ENCODE results near the gene LRRC53.

LRRC53 gene

GRCh38 chr1:74530892-74531291, 18.5 kb upstream of the LRRC53 start:
- H3K9me3 ChIP-seq (replicated peaks; ENCODE audit: insufficient read depth, low read length) = no peaks in the 10 kb centered on the region
- H3K9ac ChIP-seq (ENCODE audit: low read length) = no peak overlapping the region
- H3K4me2 ChIP-seq (ENCODE audit: low read depth, low read length) = no peak overlapping the region
- no peak overlapping the region for H3K4me3 ChIP-seq (ENCODE audit: low read length)
- H4K20me1 ChIP-seq (ENCODE audit: insufficient read depth, low read length) = no peaks in the 10 kb centered on the region
- H3F3A ChIP-seq (ENCODE audit: insufficient read depth, low read length) = no peaks in the 10 kb centered on the region
- H3K27me3 ChIP-seq (replicated peaks; ENCODE audit: insufficient read depth, low read length) = no peaks in the 10 kb centered on the region
- H3K9me2 ChIP-seq (replicated peaks; ENCODE audit: insufficient read depth, low read length) = no peaks in the 10 kb centered on the region
- TF ChIP-seq EZH2phosphoT487 (IDR thresholded peaks at IDR 0.05; ENCODE audit: low read length) (no peak), EZH2 (optimal IDR thresholded peaks at IDR 0.05; ENCODE audit: low read depth, low read length) (no peak)
- TF ChIP-seq, protein P1, sequence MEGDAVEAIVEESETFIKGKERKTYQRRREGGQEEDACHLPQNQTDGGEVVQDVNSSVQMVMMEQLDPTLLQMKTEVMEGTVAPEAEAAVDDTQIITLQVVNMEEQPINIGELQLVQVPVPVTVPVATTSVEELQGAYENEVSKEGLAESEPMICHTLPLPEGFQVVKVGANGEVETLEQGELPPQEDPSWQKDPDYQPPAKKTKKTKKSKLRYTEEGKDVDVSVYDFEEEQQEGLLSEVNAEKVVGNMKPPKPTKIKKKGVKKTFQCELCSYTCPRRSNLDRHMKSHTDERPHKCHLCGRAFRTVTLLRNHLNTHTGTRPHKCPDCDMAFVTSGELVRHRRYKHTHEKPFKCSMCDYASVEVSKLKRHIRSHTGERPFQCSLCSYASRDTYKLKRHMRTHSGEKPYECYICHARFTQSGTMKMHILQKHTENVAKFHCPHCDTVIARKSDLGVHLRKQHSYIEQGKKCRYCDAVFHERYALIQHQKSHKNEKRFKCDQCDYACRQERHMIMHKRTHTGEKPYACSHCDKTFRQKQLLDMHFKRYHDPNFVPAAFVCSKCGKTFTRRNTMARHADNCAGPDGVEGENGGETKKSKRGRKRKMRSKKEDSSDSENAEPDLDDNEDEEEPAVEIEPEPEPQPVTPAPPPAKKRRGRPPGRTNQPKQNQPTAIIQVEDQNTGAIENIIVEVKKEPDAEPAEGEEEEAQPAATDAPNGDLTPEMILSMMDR (IDR thresholded peaks at IDR 0.05; ENCODE audit: low read length) = no peak
- no peak overlapping the region for H3K27ac ChIP-seq (ENCODE audit: low read length)
- H3K36me3 ChIP-seq (replicated peaks; ENCODE audit: insufficient read depth, low read length) = no peaks in the 10 kb centered on the region
- H3K4me1 ChIP-seq (ENCODE audit: low read length) = no peaks in the 10 kb centered on the region
- H3K79me2 ChIP-seq (ENCODE audit: low read length) = no peaks in the 10 kb centered on the region
- no peak for DNase-seq
- no peak overlapping the region for H2AFZ ChIP-seq (ENCODE audit: low read length)

DNA sequence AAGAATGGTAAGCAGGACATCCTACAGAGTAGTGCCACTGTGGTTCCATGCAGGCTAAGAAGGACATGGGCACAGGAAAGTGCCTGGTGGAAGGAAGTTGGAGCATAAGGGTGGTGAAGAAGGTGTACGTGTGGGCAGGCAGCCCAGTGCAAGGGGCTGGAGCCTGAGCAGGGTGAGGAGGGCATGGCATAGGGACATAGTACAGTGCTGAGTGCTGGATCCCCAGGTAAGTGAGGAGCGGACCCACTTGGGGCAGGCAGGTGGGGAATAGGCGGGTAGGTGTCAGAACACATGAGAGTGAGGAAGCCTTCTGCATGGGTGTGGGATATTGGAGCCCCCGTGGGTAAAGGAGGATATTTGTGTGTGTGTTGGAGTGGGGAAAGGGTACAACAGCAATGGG, 15.7 kb upstream of the LRRC53 start:
- Histone ChIP-seq H3K9me2 (replicated peaks; ENCODE audit: insufficient read depth, low read length) (no peaks in the 10 kb centered on the region), H3K4me3 (ENCODE audit: low read length) (no peak overlapping the region), H3K36me3 (replicated peaks; ENCODE audit: insufficient read depth, low read length) (no peaks in the 10 kb centered on the region), H3K27ac (ENCODE audit: low read length) (no peak overlapping the region), H3K79me2 (ENCODE audit: low read length) (no peaks in the 10 kb centered on the region), H3K4me1 (ENCODE audit: low read length) (no peaks in the 10 kb centered on the region), H3K9ac (ENCODE audit: low read length) (no peak overlapping the region), H4K20me1 (ENCODE audit: insufficient read depth, low read length) (no peaks in the 10 kb centered on the region), H3K27me3 (replicated peaks; ENCODE audit: insufficient read depth, low read length) (no peaks in the 10 kb centered on the region), H3K9me3 (replicated peaks; ENCODE audit: insufficient read depth, low read length) (no peaks in the 10 kb centered on the region), H2AFZ (ENCODE audit: low read length) (no peak overlapping the region), H3F3A (ENCODE audit: insufficient read depth, low read length) (no peaks in the 10 kb centered on the region), H3K4me2 (ENCODE audit: low read depth, low read length) (no peak overlapping the region)
- DNase-seq = no peak
- TF ChIP-seq EZH2phosphoT487 (IDR thresholded peaks at IDR 0.05; ENCODE audit: low read length) (no peak), EZH2 (optimal IDR thresholded peaks at IDR 0.05; ENCODE audit: low read depth, low read length) (no peak)
- TF ChIP-seq, protein P1 (IDR thresholded peaks at IDR 0.05; ENCODE audit: low read length) = no peak

DNA sequence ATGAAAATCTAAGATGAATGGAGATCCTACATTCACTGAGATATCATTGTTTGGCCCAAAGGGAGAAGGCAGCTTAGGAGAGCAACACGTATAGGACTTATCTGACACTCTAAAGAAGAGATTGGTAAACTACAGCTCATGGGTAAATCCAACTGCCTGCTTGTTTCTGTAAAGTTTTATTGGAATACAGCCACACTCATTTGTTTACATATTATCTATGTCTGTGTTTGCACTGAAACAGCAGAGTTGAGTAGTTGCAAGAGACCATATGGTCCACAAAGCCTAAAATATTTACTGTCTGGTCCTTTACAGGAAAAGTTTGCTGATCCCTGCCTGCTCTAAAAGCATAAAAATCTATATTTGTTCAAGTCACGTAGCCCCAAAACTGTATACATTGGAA, 14.3 kb upstream of the LRRC53 start:
- TF ChIP-seq, protein P1 (IDR thresholded peaks at IDR 0.05; ENCODE audit: low read length) = no peak
- TF ChIP-seq EZH2 (optimal IDR thresholded peaks at IDR 0.05; ENCODE audit: low read depth, low read length) (no peak), EZH2phosphoT487 (IDR thresholded peaks at IDR 0.05; ENCODE audit: low read length) (no peak)
- no peak overlapping the region for H3K27ac ChIP-seq (ENCODE audit: low read length)
- no peak for DNase-seq

More for the DNA sequence above, 14.3 kb upstream of the LRRC53 start:
- H3K9me2 ChIP-seq (replicated peaks; ENCODE audit: insufficient read depth, low read length) = no peaks in the 10 kb centered on the region
- H3K36me3 ChIP-seq (replicated peaks; ENCODE audit: insufficient read depth, low read length) = no peaks in the 10 kb centered on the region
- H3K4me3 ChIP-seq (ENCODE audit: low read length) = no peak overlapping the region
- no peak overlapping the region for H3K4me2 ChIP-seq (ENCODE audit: low read depth, low read length)
- no peaks in the 10 kb centered on the region for H3K27me3 ChIP-seq (replicated peaks; ENCODE audit: insufficient read depth, low read length)
- no peaks in the 10 kb centered on the region for H3K4me1 ChIP-seq (ENCODE audit: low read length)
- no peak overlapping the region for H3K9ac ChIP-seq (ENCODE audit: low read length)
- no peaks in the 10 kb centered on the region for H4K20me1 ChIP-seq (ENCODE audit: insufficient read depth, low read length)
- no peaks in the 10 kb centered on the region for H3K79me2 ChIP-seq (ENCODE audit: low read length)
- H2AFZ ChIP-seq (ENCODE audit: low read length) = no peak overlapping the region
- H3F3A ChIP-seq (ENCODE audit: insufficient read depth, low read length) = no peaks in the 10 kb centered on the region
- H3K9me3 ChIP-seq (replicated peaks; ENCODE audit: insufficient read depth, low read length) = no peaks in the 10 kb centered on the region

All from MM.1S (cell line).